IMR-90 (cell line): ENCODE measurements around the gene ZFP36.

ENCODE experiments used
- RAD21 ChIP-seq: IDR thresholded peaks from 2 replicates; pipeline ENCODE4 v1.6.1; 2012; ENCODE audit warnings: low read length, improper control_type of control experiment
- TF ChIP-seq, protein P1 (sequence below): conservative IDR thresholded peaks from 2 replicates; pipeline ENCODE4 v1.5.1; 2012; ENCODE audit warnings: mild to moderate bottlenecking, low read depth, low read length, improper control_type of control experiment

DNA sequence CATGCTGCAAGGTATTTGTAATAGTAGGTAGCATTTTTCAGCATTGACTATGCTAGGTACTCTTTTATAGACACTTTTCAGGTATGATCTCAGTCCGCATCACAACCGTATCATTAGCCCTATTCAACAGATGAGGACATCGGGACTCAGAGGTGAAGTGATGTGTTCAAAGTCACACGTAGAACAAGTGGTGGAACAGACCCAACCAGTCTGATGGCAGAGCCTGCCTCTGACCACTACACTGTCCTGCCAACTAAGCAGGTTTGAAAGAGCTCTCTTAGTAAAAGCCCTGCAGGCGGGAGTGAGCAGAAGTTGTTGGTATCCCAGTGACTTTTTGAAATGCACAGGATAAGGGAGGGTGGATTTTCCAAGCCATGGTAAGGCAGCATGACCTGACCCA, 35.9 kb upstream of the ZFP36 start:
- TF ChIP-seq, protein P1, sequence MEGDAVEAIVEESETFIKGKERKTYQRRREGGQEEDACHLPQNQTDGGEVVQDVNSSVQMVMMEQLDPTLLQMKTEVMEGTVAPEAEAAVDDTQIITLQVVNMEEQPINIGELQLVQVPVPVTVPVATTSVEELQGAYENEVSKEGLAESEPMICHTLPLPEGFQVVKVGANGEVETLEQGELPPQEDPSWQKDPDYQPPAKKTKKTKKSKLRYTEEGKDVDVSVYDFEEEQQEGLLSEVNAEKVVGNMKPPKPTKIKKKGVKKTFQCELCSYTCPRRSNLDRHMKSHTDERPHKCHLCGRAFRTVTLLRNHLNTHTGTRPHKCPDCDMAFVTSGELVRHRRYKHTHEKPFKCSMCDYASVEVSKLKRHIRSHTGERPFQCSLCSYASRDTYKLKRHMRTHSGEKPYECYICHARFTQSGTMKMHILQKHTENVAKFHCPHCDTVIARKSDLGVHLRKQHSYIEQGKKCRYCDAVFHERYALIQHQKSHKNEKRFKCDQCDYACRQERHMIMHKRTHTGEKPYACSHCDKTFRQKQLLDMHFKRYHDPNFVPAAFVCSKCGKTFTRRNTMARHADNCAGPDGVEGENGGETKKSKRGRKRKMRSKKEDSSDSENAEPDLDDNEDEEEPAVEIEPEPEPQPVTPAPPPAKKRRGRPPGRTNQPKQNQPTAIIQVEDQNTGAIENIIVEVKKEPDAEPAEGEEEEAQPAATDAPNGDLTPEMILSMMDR, result no peak
- TF ChIP-seq RAD21, result no peak
